Measurements from ENCODE around the gene FNDC3B.

DNA sequence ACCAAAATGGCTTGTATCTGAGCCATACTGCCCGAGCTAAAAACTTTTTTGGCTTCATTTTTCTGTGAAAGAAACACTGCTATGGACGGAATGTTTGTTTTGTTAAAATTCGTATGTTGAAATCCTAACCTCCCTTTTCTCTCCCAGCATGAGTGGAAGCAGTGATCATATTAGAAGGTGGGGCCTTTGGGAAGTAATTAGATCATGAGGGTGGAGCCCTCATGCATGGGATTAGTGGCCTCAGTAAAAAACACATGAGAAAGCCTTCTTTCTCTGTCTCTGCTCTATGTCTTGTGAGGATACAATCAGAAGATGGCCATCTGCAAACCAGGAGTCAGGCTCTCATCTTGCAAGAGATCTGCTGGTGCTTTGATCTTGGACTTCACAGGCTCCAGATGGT, 7.4 kb upstream of the FNDC3B start:
- no peak for TF ChIP-seq EZH2 (IDR thresholded peaks at IDR 0.05)
- TF ChIP-seq, protein P1, sequence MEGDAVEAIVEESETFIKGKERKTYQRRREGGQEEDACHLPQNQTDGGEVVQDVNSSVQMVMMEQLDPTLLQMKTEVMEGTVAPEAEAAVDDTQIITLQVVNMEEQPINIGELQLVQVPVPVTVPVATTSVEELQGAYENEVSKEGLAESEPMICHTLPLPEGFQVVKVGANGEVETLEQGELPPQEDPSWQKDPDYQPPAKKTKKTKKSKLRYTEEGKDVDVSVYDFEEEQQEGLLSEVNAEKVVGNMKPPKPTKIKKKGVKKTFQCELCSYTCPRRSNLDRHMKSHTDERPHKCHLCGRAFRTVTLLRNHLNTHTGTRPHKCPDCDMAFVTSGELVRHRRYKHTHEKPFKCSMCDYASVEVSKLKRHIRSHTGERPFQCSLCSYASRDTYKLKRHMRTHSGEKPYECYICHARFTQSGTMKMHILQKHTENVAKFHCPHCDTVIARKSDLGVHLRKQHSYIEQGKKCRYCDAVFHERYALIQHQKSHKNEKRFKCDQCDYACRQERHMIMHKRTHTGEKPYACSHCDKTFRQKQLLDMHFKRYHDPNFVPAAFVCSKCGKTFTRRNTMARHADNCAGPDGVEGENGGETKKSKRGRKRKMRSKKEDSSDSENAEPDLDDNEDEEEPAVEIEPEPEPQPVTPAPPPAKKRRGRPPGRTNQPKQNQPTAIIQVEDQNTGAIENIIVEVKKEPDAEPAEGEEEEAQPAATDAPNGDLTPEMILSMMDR (IDR thresholded peaks at IDR 0.05) = no peak

Measured in neural progenitor cell (in vitro differentiated cells).